Heart left ventricle (tissue), 16 donors: Measurements from ENCODE around the gene PTPRH. TPM values are rescaled to one million over a fixed set of nuclear protein-coding genes. Genes with fewer than 3 reads are reported as not detected.

ENCODE experiments used
- ATAC-seq, 4 donors: fragments of 200-7000 bp; cut with Tn5 transposase; one replicate each; pipeline ENCODE4 v1.9.1; 2020 to 2022; ENCODE audit warnings: moderate library complexity in 4 of 4, mild to moderate bottlenecking in 3 of 4, moderate number of reproducible peaks in 1 of 4
- DNase-seq, 5 donors: peaks; one replicate each; pipeline ENCODE4 v3.0.0-alpha.2; 2020
- H3K27ac ChIP-seq, 12 donors: fragments of 200-600 bp; sonication (generic) in 4 of 12; one replicate each; pipeline versions ENCODE4 v1.5.0 to v1.8.0; 2016 to 2022; ENCODE audit warnings: mild to moderate bottlenecking in 2 of 12
- H3K27me3 ChIP-seq, 9 donors: fragments of 200-600 bp; sonication (generic) in 2 of 9; one replicate each; pipeline versions ENCODE4 v1.5.1 to v1.8.0; 2016 to 2022; ENCODE audit warnings: mild to moderate bottlenecking in 3 of 9
- H3K36me3 ChIP-seq, 9 donors: fragments of 200-600 bp; sonication (generic) in 2 of 9; one replicate each; pipeline versions ENCODE4 v1.5.0 to v1.8.0; 2018 to 2022; ENCODE audit warnings: mild to moderate bottlenecking in 2 of 9
- H3K4me1 ChIP-seq, 12 donors: fragments of 200-600 bp; sonication (generic) in 4 of 12; one replicate each; pipeline versions ENCODE4 v1.5.0 to v1.8.0; 2016 to 2022; ENCODE audit warnings: mild to moderate bottlenecking in 3 of 12
- H3K4me3 ChIP-seq, 12 donors: fragments of 200-600 bp; sonication (generic) in 4 of 12; one replicate each; pipeline versions ENCODE4 v1.5.0 to v1.8.0; 2017 to 2022; ENCODE audit warnings: mild to moderate bottlenecking in 9 of 12, moderate library complexity in 4 of 12
- H3K9me3 ChIP-seq, 12 donors: fragments of 200-600 bp; sonication (generic) in 4 of 12; one replicate each; pipeline versions ENCODE4 v1.5.0 to v1.8.0; 2016 to 2022; ENCODE audit warnings: mild to moderate bottlenecking in 1 of 12
- CTCF ChIP-seq, 12 donors: fragments of 200-600 bp; sonication (generic) in 4 of 12; IDR thresholded peaks; one replicate each; pipeline versions ENCODE4 v1.5.0 to v1.8.0; 2018 to 2022; ENCODE audit warnings: antibody characterized with exemption in 12 of 12, mild to moderate bottlenecking in 5 of 12
- POLR2A ChIP-seq, 2 donors: fragments of 450-650 bp; IDR thresholded peaks; one replicate each; pipeline ENCODE4 v1.6.1; 2017; ENCODE audit warnings: antibody characterized with exemption in 2 of 2, mild to moderate bottlenecking in 2 of 2, moderate library complexity in 2 of 2
- WGBS, 4 donors: extraction: QIAGEN DNeasy Blood & Tissue Kit in 2 of 4; methylation state at CpG; one replicate each; pipeline versions ENCODE4 v1.1.5 to v1.1.7; 2013 to 2018; 5-methylcytosine and 5-hydroxymethylcytosine counted together
- intact Hi-C, 10 donors: fragments of 100-400 bp; cut with DNase I; formaldehyde crosslinking; loops; one replicate each; pipeline versions ENCODE4 v1.11.1 to v1.14.2; 2022
- polyA plus RNA-seq, 2 donors: library from polyadenylated mRNA; stranded (reverse); fragments of 200-250 nt; gene quantifications; one replicate each; pipeline ENCODE4 v1.2.3, GENCODE V29; 2013
- total RNA-seq, 9 donors: library from RNA; depleted of rRNA in 2 of 9; stranded (reverse); fragments of >200 nt in 2 of 9; fragmentation: NEBNext Ultra II Directional in 3 of 9; extraction: Animal tissue kit (Norgen Biotek cat#: 25700) in 3 of 9; gene quantifications; one replicate each; pipeline versions ENCODE4 v1.1.0 to v1.2.4, GENCODE V29; 2016 to 2023
- donor health status: ischemic (EF 13 %, LVEDD 7.1; RV severe dilation, severe dysfunction).
- donor health status: healthy with polysubstance abuse.
- donor health status: DM: no; HTN: yes; CAD: no.
- donor health status: DM: no; HTN: no; CAD: no.
- donor health status: ischemic (EF 25% LVEDD 6.9; RV normal size, moderate dysfunction).
- donor health status: ischemic (EF 25% LVEDD 5.7; RV mildly dilated, moderate dysfunction).
- donor health status: healthy.
- donor health status: DM: yes; HTN: yes; CAD: no.
- donor health status: ischemic (EF 35%, LVEDD 5.7; RV mildly dilated, moderate dysfunction).
- donor health status: nonischemic (EF 11% LVEDD 7.7; RV severe dilation, severe dysfunction).
- donor health status: DM: yes; HTN: yes; CAD: no.
- donor health status: PGD.
- donor health status: ischemic (EF 29% LVEDD 5.4; RV normal size, mild dysfunction).
- donor health status: nonischemic (EF 23%, LVEDD 6.1; RV moderate dilation, normal function).

The PTPRH gene
- total and polyA plus RNA-seq, 11 donors: 0.75 to 11.4 (median 2.3) TPM

GRCh38 chr19:55171440-55171839, 37.9 kb downstream of the PTPRH start:
- H3K27me3 ChIP-seq: peaks cover 49 to 98% (median 82%) of the 10 kb centered on the region in 9 donors

GRCh38 chr19:55169136-55169535, 40.2 kb downstream of the PTPRH start:
- intact Hi-C loops: no loop called here
- 65 to 68% (median 65%) methylated on average over 4 of the region's 4 CpGs for WGBS, 4 donors
- ATAC-seq (no peak), DNase-seq (no peak)
- Histone ChIP-seq H3K4me1 (peaks cover 0 to 26% (median 13%) of the 10 kb centered on the region in 12 donors), H3K4me3 (no peak overlapping the region), H3K9me3 (no peaks in the 10 kb centered on the region), H3K27ac (no peak overlapping the region), H3K27me3 (peaks cover 27 to 89% (median 61%) of the 10 kb centered on the region in 9 donors), H3K36me3 (peaks cover 0 to 11% (median 0%) of the 10 kb centered on the region in 9 donors)
- no peak for TF ChIP-seq CTCF (IDR thresholded peaks at IDR 0.05)
- TF ChIP-seq POLR2A (IDR thresholded peaks at IDR 0.05): no peak

More at GRCh38 chr19:55171440-55171839, 37.9 kb downstream of the PTPRH start:
- no peak for TF ChIP-seq POLR2A (IDR thresholded peaks at IDR 0.05)
- TF ChIP-seq CTCF (IDR thresholded peaks at IDR 0.05): no peak
- 77 to 89% (median 80%) methylated on average over 5 of the region's 5 CpGs for WGBS, 4 donors
- intact Hi-C loops: no loop called here
- H3K4me1 ChIP-seq: peaks cover 0 to 21% (median 12%) of the 10 kb centered on the region in 12 donors
- no peaks in the 10 kb centered on the region for H3K36me3 ChIP-seq
- no peak for ATAC-seq
- DNase-seq: no peak
- no peak overlapping the region for H3K4me3 ChIP-seq
- H3K9me3 ChIP-seq: no peaks in the 10 kb centered on the region
- H3K27ac ChIP-seq: no peak overlapping the region

- H3K27ac ChIP-seq: peak within 1 kb of the TSS in 3 of 12 donors; percentile 5 to 24 (median 22)
- H3K4me1 ChIP-seq: peaks cover 0 to 19% (median 7%) of the 10 kb centered on the region in 12 donors
- peak within 1 kb of the TSS in 11 of 12 donors; percentile 16 to 59 (median 46) for H3K4me3 ChIP-seq
- TF ChIP-seq POLR2A (IDR thresholded peaks at IDR 0.05) (peak in 1 of 2 donors; percentile 18), CTCF (IDR thresholded peaks at IDR 0.05) (no peak)
- H3K36me3 ChIP-seq: peaks cover 0 to 23% (median 0%) of the 10 kb centered on the region in 9 donors
- H3K27me3 ChIP-seq: peaks cover 7 to 85% (median 48%) of the 10 kb centered on the region in 9 donors
- DNase-seq (peak; percentile 93 to 97 (median 94)), ATAC-seq (peak; percentile 98 to 99 (median 98))
- intact Hi-C loops: no loop called here
- no peaks in the 10 kb centered on the region for H3K9me3 ChIP-seq
- WGBS, 4 donors: 1 to 5% (median 2%) methylated on average over 32 to 33 of the region's 33 CpGs
These were observed 42.6 kb downstream of the PTPRH start, which contains the start of gene DNAAF3 for GRCh38 chr19:55166530-55167268. Gene DNAAF3, minus strand, starts transcription at chr19:55166613. Its CDS starts 200 bp downstream, at chr19:55166413.

- Histone ChIP-seq H3K27me3 (peaks cover 5 to 87% (median 48%) of the 10 kb centered on the region in 9 donors), H3K4me3 (peak overlapping the region in 11 of 12 donors; percentile 16 to 59 (median 46)), H3K4me1 (peaks cover 0 to 21% (median 9%) of the 10 kb centered on the region in 12 donors), H3K9me3 (no peaks in the 10 kb centered on the region), H3K36me3 (peaks cover 0 to 23% (median 0%) of the 10 kb centered on the region in 9 donors), H3K27ac (no peak overlapping the region)
- peak; percentile 10 to 63 (median 46) for TF ChIP-seq CTCF (IDR thresholded peaks at IDR 0.05)
- TF ChIP-seq POLR2A (IDR thresholded peaks at IDR 0.05): no peak
- intact Hi-C loops: no loop called here
- DNase-seq (peak; percentile 72 to 82 (median 74)), ATAC-seq (peak; percentile 74 to 87 (median 84))
- 0 to 3% (median 1%) methylated on average over 15 to 34 of the region's 34 CpGs for WGBS, 4 donors
These were observed 43.3 kb downstream of the PTPRH start for GRCh38 chr19:55165952-55166529.
